ACC112 (cell line): ENCODE results near the gene CD19.

Experiments
- H2AFZ ChIP-seq: fragments of 200-600 bp; sonication (generic); one replicate; pipeline ENCODE4 v1.6.0; 2017; ENCODE audit warnings: antibody characterized with exemption, low read length; ENCODE audit not compliant: unreplicated experiment
- H3K27ac ChIP-seq: fragments of 200-600 bp; sonication (generic); 2 replicates; pipeline ENCODE4 v1.5.1; 2014; ENCODE audit warnings: low read depth, mild to moderate bottlenecking, antibody characterized with exemption, low read length, moderate library complexity
- H3K27me3 ChIP-seq: fragments of 200-600 bp; sonication (generic); 2 replicates; pipeline ENCODE4 v1.6.1; 2014; ENCODE audit warnings: mild to moderate bottlenecking, antibody characterized with exemption, low read length, moderate library complexity, mixed read lengths; ENCODE audit not compliant: insufficient read depth
- H3K36me3 ChIP-seq: fragments of 200-600 bp; sonication (generic); 2 replicates; pipeline ENCODE4 v1.6.1; 2016; ENCODE audit warnings: mild to moderate bottlenecking, antibody characterized with exemption, low read length, moderate library complexity, mixed read lengths; ENCODE audit not compliant: insufficient read depth
- H3K4me1 ChIP-seq: fragments of 200-600 bp; sonication (generic); one replicate; pipeline ENCODE4 v1.6.1; 2016; ENCODE audit warnings: low read length, mixed read lengths; ENCODE audit not compliant: insufficient read depth, unreplicated experiment, control insufficient read depth
- H3K4me3 ChIP-seq: fragments of 200-600 bp; sonication (generic); 2 replicates; pipeline ENCODE4 v1.5.1; 2014; ENCODE audit warnings: mild to moderate bottlenecking, low read depth, low read length
- H3K79me2 ChIP-seq: fragments of 200-600 bp; sonication (generic); one replicate; pipeline ENCODE4 v1.6.0; 2016; ENCODE audit warnings: low read length; ENCODE audit not compliant: control insufficient read depth, unreplicated experiment, insufficient read depth

The CD19 gene

DNA sequence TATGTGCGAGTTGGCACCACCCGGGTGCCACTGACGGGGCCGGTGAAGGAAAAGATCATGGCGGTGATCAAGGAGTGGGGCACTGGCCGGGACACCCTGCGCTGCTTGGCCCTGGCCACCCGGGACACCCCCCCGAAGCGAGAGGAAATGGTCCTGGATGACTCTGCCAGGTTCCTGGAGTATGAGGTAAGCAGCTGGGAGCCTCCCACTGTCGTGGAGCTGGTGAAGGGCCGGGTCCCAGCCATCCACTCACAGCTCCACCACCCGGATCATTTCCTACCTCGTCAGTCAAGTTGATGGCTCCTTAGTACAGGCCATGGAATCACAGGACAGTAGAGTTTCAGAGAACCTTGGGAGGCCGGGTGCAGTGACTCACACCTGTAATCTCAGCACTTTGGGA is 33.5 kb upstream of the CD19 start:
- no peak overlapping the region for H3K4me3 ChIP-seq
- H3K79me2 ChIP-seq, result no peaks in the 10 kb centered on the region
- no peaks in the 10 kb centered on the region for H3K36me3 ChIP-seq
- no peak overlapping the region for H2AFZ ChIP-seq
- no peaks in the 10 kb centered on the region for H3K4me1 ChIP-seq
- H3K27ac ChIP-seq, result no peak overlapping the region
- no peaks in the 10 kb centered on the region for H3K27me3 ChIP-seq

DNA sequence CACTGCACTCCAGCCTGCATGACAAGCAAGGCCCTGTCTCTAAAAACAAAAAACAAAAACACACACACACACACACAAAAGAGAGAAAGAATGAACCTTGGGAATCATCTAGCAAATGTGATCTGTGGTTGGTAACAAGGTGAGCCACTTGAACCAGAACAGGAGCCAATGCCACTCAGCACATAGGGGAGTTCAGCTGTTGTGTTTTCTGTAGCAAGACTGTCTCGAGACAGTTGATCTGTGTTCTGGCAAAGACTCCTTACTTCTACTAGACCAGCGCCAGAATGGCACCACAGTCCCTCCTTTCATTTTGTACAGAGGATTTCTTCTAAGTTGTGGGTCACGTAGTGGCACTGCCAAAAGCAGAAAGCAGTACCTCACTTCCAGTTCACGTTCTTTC is 32.8 kb upstream of the CD19 start:
- H3K27me3 ChIP-seq, result no peaks in the 10 kb centered on the region
- H3K4me1 ChIP-seq, result no peaks in the 10 kb centered on the region
- no peak overlapping the region for H3K4me3 ChIP-seq
- H3K79me2 ChIP-seq, result no peaks in the 10 kb centered on the region
- H3K27ac ChIP-seq, result no peak overlapping the region
- H3K36me3 ChIP-seq, result no peaks in the 10 kb centered on the region
- H2AFZ ChIP-seq, result no peak overlapping the region

GRCh38 chr16:28899882-28900590 is 31.7 kb upstream of the CD19 start:
- H3K4me3 ChIP-seq, result no peak overlapping the region
- H2AFZ ChIP-seq, result no peak overlapping the region
- H3K4me1 ChIP-seq, result no peaks in the 10 kb centered on the region
- no peaks in the 10 kb centered on the region for H3K36me3 ChIP-seq
- H3K27ac ChIP-seq, result no peak overlapping the region
- no peaks in the 10 kb centered on the region for H3K79me2 ChIP-seq
- no peaks in the 10 kb centered on the region for H3K27me3 ChIP-seq

GRCh38 chr16:28900601-28901000 is 31.2 kb upstream of the CD19 start:
- H3K27me3 ChIP-seq, result no peaks in the 10 kb centered on the region
- no peaks in the 10 kb centered on the region for H3K36me3 ChIP-seq
- no peak overlapping the region for H3K27ac ChIP-seq
- H3K4me1 ChIP-seq, result no peaks in the 10 kb centered on the region
- H3K4me3 ChIP-seq, result no peak overlapping the region
- H2AFZ ChIP-seq, result no peak overlapping the region
- no peaks in the 10 kb centered on the region for H3K79me2 ChIP-seq

- Histone ChIP-seq H3K79me2 (no peaks in the 10 kb centered on the region), H3K36me3 (no peaks in the 10 kb centered on the region), H3K4me1 (no peaks in the 10 kb centered on the region), H3K4me3 (no peak overlapping the region), H3K27me3 (no peaks in the 10 kb centered on the region), H2AFZ (no peak overlapping the region), H3K27ac (no peak overlapping the region)
Observed at GRCh38 chr16:28901862-28902261, 29.9 kb upstream of the CD19 start.

GRCh38 chr16:28902909-28903308 is 28.9 kb upstream of the CD19 start:
- H3K79me2 ChIP-seq, result no peaks in the 10 kb centered on the region
- no peaks in the 10 kb centered on the region for H3K4me1 ChIP-seq
- H3K4me3 ChIP-seq, result no peak overlapping the region
- H3K27ac ChIP-seq, result no peak overlapping the region
- no peaks in the 10 kb centered on the region for H3K27me3 ChIP-seq
- no peak overlapping the region for H2AFZ ChIP-seq
- no peaks in the 10 kb centered on the region for H3K36me3 ChIP-seq

DNA sequence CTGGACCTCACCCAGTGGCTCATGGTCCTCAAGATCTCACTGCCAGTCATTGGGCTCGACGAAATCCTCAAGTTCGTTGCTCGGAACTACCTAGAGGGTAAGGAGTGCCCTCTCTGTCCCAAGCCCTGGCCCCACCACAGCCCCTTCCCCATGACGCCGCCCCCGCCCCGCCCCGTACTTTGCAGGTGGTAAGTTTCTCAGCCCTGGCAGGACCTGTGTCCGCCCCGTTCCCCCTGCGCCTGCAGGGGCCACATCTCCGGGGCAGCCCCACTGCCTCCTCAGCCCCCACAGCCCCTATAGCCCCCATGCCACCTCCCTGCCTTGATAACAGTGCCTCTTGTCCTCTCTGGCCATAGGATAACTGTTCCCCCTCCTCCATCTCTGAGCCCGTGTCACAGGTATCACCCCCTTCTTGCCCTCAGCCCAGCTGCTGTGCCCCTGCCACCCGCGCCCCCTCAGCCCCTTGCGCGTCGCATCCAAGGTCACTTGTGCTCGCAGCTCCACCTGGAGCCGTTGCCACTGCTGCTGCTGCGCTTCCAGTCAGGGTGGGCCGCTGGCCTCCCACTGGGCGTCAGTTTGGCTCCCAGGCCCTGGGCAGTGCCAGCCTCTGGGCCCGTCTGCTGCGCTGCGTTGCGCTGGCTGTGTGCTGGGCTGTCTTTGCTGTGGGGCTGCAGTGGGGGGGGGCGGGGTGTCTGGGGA is 28.3 kb upstream of the CD19 start:
- Histone ChIP-seq H2AFZ (no peak overlapping the region), H3K36me3 (no peaks in the 10 kb centered on the region), H3K4me3 (no peak overlapping the region), H3K27ac (no peak overlapping the region), H3K27me3 (no peaks in the 10 kb centered on the region), H3K4me1 (no peaks in the 10 kb centered on the region), H3K79me2 (no peaks in the 10 kb centered on the region)

DNA sequence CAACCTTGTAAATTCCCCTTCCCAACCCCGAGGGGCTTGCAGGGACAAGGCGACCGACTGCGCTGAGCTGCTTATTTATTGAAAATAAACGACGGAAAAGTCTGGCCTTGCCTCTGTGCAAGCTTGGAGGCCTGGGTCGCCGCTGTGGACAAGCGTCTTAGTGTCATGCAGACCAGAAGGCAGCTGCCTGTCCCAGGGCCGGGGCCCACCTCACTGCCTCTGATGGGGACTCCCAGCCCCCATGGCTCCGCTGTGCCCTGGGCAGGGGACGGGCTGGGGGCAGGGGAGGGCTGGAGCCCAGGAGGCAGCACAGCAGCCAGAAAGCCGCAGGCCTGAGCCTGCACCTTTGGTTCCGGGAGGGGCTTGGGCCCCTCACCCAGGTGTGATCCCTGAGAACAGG is 27.4 kb upstream of the CD19 start:
- Histone ChIP-seq H3K36me3 (no peaks in the 10 kb centered on the region), H3K27ac (no peak overlapping the region)

DNA sequence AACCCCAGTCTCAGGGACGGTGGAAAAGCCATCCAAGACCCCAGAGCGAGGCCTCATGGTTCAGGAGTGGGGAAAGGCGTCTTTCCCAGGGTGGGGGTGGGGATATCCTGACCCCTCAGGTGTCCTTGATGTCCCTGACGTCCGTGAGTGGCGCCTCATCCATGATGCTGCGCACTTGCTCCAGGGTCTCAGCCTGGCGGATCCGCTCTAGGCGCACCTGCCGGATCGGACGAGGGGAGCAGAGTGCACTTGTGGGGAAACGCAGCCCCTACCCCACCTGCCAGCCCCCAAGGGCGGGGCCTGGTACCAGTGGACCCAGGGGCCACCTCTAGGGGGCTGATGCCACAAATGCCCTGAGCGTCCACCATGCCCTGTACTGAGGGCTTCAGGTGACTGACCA is 26.9 kb upstream of the CD19 start:
- H3K27ac ChIP-seq, result no peak overlapping the region
- H3K79me2 ChIP-seq, result no peaks in the 10 kb centered on the region
- no peaks in the 10 kb centered on the region for H3K36me3 ChIP-seq
- H3K4me3 ChIP-seq, result no peak overlapping the region
- H2AFZ ChIP-seq, result no peak overlapping the region
- H3K4me1 ChIP-seq, result no peaks in the 10 kb centered on the region
- no peaks in the 10 kb centered on the region for H3K27me3 ChIP-seq

More for the DNA sequence above, 27.4 kb upstream of the CD19 start:
- no peak overlapping the region for H3K4me3 ChIP-seq
- no peaks in the 10 kb centered on the region for H3K79me2 ChIP-seq
- H3K4me1 ChIP-seq, result no peaks in the 10 kb centered on the region
- H2AFZ ChIP-seq, result no peak overlapping the region
- H3K27me3 ChIP-seq, result no peaks in the 10 kb centered on the region

DNA sequence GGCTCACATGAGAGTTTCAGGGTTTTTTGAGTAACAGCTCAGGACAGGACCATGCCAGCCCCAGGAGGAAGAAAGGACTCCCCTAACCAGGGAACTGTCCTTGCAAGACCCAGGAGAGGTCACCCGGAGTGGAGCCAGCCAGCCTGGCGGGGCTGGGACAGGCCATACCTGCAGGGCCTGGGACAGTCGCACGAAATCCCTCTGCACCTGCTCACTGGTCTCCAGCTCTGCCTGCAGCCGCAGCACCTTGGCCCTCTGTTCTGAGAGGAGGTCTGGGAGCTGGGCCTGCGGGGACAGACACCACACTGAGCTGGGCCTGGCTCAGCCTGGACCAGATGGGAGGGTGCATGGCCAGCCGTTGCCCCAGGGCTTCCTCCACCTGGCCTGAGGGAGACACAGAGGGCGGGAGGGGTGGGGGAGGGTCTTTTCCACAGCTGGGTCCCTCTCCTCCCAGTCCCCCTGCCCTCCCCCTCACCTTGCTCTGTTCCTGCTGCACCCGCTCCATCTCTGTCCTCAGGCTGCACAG is 26.5 kb upstream of the CD19 start:
- H3K4me3 ChIP-seq, result no peak overlapping the region
- no peaks in the 10 kb centered on the region for H3K36me3 ChIP-seq
- H3K4me1 ChIP-seq, result no peaks in the 10 kb centered on the region
- no peak overlapping the region for H2AFZ ChIP-seq
- no peak overlapping the region for H3K27ac ChIP-seq
- no peaks in the 10 kb centered on the region for H3K79me2 ChIP-seq
- no peaks in the 10 kb centered on the region for H3K27me3 ChIP-seq

DNA sequence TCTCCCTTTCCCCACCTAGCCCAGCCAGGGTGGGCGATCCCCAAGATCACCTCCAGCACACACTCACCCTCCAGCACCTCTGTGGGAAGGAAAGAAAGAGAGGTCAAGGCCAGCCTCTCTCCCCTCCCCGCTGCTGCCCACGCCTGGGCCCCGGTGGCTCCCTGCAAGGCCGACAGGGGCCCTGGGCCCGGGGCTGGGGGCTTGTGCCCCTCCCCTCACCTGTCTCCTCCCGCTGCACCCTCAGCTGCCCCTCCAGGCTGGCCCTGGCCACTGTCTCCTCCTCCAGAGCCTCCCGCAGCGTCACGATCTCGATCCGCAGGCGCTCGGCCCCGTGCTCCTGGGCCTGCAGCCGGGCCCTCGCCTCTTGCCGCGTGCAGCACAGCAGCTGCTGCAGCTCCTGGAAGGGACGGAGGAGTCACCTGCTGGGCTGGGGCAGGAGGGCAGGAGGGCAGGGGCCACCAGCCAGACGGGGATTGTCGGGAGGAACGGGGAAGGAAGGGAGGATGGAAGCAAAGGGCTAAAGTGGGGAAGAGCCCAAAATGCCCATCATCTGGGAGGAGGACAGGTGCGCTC is 25.9 kb upstream of the CD19 start:
- no peaks in the 10 kb centered on the region for H3K27me3 ChIP-seq
- H3K27ac ChIP-seq, result no peak overlapping the region
- H3K79me2 ChIP-seq, result no peaks in the 10 kb centered on the region
- no peak overlapping the region for H2AFZ ChIP-seq
- no peaks in the 10 kb centered on the region for H3K4me1 ChIP-seq
- no peak overlapping the region for H3K4me3 ChIP-seq
- no peaks in the 10 kb centered on the region for H3K36me3 ChIP-seq
